Activated B cell treated with CpG ODN at 0.5 μM for 24 hours (primary cell): Measurements from ENCODE around the gene LRRC10B. TPM values are rescaled to one million over a fixed set of nuclear protein-coding genes. Genes with fewer than 3 reads are reported as not detected.

ENCODE experiments used
- ATAC-seq: fragments of 200-7000 bp; cut with Tn5 transposase; one replicate; pipeline ENCODE4 v1.10.0; 2021; ENCODE audit warnings: low read depth, mild to moderate bottlenecking, moderate library complexity
- CTCF ChIA-PET: fragments of 350-600 bp; sonication (Branson Sonifier 250); formaldehyde crosslinking; loops from one replicate; lab custom pipeline; 2021; ENCODE audit warnings: antibody characterized with exemption; lab: Charles Lee
- POLR2A ChIA-PET: fragments of 350-600 bp; sonication (Branson Sonifier 250); formaldehyde crosslinking; loops from one replicate; lab custom pipeline; 2021; ENCODE audit warnings: antibody characterized with exemption; lab: Charles Lee
- DNase-seq: peaks from one replicate; pipeline ENCODE4 v3.0.0; 2022
- H3K27ac Mint-ChIP-seq: one replicate; pipeline ENCODE4 v1.8.0; 2020; ENCODE audit warnings: mixed read lengths
- H3K27me3 Mint-ChIP-seq: one replicate; pipeline ENCODE4 v1.8.0; 2021; ENCODE audit warnings: mixed read lengths
- H3K36me3 Mint-ChIP-seq: one replicate; pipeline ENCODE4 v1.8.0; 2021; ENCODE audit warnings: low read depth, mixed read lengths
- H3K4me1 Mint-ChIP-seq: one replicate; pipeline ENCODE4 v1.8.0; 2021; ENCODE audit warnings: mixed read lengths
- H3K4me3 Mint-ChIP-seq: one replicate; pipeline ENCODE4 v1.8.0; 2020; ENCODE audit warnings: mild to moderate bottlenecking, mixed read lengths
- H3K9me3 Mint-ChIP-seq: one replicate; pipeline ENCODE4 v1.8.0; 2020; ENCODE audit warnings: mixed read lengths
- CTCF ChIP-seq: fragments of 200-600 bp; IDR thresholded peaks from one replicate; pipeline ENCODE4 v1.8.0; 2022; ENCODE audit warnings: antibody characterized with exemption, mild to moderate bottlenecking
- intact Hi-C: fragments of 100-400 bp; cut with micrococcal nuclease; formaldehyde crosslinking; loops from one replicate; pipeline ENCODE4 v1.15.1; 2024
- total RNA-seq: library from RNA; stranded (reverse); gene quantifications from 2 replicates; pipeline ENCODE4 v1.2.3, GENCODE V29; 2022

Gene LRRC10B
- total RNA-seq, 1 donor from 2014 or later = not detected

- Mint-ChIP-seq H3K4me1 (peaks cover 5% of the 10 kb centered on the region), H3K4me3 (no peak overlapping the region), H3K36me3 (no peaks in the 10 kb centered on the region), H3K27me3 (peaks cover 40% of the 10 kb centered on the region), H3K27ac (no peak overlapping the region), H3K9me3 (no peaks in the 10 kb centered on the region)
- DNase-seq = no peak
- intact Hi-C loops = no loop called here
- ChIA-PET CTCF (no interaction called here), POLR2A (no interaction called here)
- TF ChIP-seq CTCF = no peak
- no peak for ATAC-seq
These were observed 41.4 kb downstream of the LRRC10B start for GRCh38 chr11:61549662-61550568.

- POLR2A ChIA-PET = no interaction called here
- Mint-ChIP-seq H3K4me1 (peaks cover 5% of the 10 kb centered on the region), H3K27ac (no peak overlapping the region), H3K27me3 (peaks cover 39% of the 10 kb centered on the region), H3K9me3 (no peaks in the 10 kb centered on the region), H3K36me3 (no peaks in the 10 kb centered on the region), H3K4me3 (no peak overlapping the region)
- intact Hi-C loops = no loop called here
- CTCF ChIA-PET = no interaction called here
- ATAC-seq (no peak), DNase-seq (no peak)
- TF ChIP-seq CTCF = no peak
These were observed 42.2 kb downstream of the LRRC10B start for GRCh38 chr11:61550665-61551227.

GRCh38 chr11:61551634-61552033 lies 43.1 kb downstream of the LRRC10B start:
- peaks cover 5% of the 10 kb centered on the region for H3K4me1 Mint-ChIP-seq
- no peak for DNase-seq
- ChIA-PET POLR2A (no interaction called here), CTCF (no interaction called here)
- no peak overlapping the region for H3K4me3 Mint-ChIP-seq
- no peak overlapping the region for H3K27ac Mint-ChIP-seq
- peaks cover 48% of the 10 kb centered on the region for H3K27me3 Mint-ChIP-seq
- no peak for TF ChIP-seq CTCF
- intact Hi-C loops = no loop called here
- no peaks in the 10 kb centered on the region for H3K36me3 Mint-ChIP-seq
- no peaks in the 10 kb centered on the region for H3K9me3 Mint-ChIP-seq
- no peak for ATAC-seq

GRCh38 chr11:61552108-61552635 lies 43.6 kb downstream of the LRRC10B start:
- Mint-ChIP-seq H3K36me3 (no peaks in the 10 kb centered on the region), H3K4me1 (peaks cover 5% of the 10 kb centered on the region), H3K27me3 (peaks cover 50% of the 10 kb centered on the region), H3K4me3 (no peak overlapping the region), H3K9me3 (no peaks in the 10 kb centered on the region), H3K27ac (no peak overlapping the region)
- ATAC-seq (no peak), DNase-seq (no peak)
- intact Hi-C loops = no loop called here
- CTCF ChIA-PET = no interaction called here
- POLR2A ChIA-PET = no interaction called here
- no peak for TF ChIP-seq CTCF
